ENCODE measurements around the gene IL23R. TPM values are rescaled to one million over a fixed set of nuclear protein-coding genes. Genes with fewer than 3 reads are reported as not detected.

The IL23R gene
- total RNA-seq, 1 donor from 2014 or later, result not detected

DNA sequence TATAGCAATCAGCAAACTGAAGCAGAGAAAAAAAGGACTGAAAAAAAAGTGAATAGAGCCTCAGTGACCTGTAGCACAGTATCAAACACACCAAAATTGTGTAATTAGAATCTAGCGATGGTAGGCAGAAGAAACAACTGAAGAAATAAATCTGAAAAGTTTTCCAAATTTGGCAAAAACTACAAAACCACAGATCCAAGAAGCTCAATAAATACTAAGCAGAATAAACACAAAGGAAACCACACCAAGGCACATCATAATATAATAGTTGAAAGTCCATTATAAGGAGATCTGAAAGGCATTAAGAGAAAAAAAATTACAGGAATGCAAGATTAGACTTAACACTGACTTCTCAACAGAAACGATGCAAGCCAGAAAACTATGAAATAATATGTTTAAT, 134.3 kb downstream of the IL23R start:
- DNase-seq (ENCODE audit: low read depth), result peak; percentile 37

DNA sequence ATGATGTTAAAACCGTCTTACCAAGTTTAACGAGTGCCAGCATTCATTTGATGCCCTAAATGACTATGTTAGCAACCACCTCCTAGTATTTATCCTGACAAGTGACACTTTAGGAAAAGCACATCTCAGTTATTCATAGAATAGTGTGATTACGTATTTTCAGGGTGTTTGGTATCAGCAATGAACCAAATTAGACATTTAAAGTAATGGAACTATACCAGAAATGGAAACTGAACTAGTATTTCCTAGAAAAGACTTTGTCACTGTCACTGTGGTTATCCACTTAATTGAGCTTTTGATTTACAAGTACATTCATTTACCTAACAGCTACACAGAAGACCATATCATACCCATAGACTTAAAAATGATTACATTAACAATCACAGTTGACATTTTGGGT, 137.8 kb downstream of the IL23R start:
- DNase-seq (ENCODE audit: low read depth), result no peak

DNA sequence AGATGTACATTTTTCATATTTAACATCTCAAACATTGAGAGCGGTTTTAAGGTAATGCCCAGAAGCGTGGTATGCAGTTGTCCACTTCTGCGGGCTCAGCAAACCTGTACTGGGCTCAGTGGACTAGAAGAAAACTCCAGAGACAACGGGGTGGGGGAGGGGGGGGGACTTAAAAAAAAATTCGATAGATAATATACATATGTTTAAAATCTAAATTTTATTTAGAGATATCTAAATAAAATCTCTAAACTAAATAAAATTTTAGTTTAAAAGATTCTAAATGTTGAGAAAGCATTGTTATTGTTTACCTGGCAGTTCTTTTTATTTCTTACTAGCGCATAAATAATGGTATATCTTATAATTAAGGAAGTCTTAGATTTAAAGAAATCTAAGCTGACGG, 140.3 kb downstream of the IL23R start:
- no peak for DNase-seq (ENCODE audit: low read depth)

DNA sequence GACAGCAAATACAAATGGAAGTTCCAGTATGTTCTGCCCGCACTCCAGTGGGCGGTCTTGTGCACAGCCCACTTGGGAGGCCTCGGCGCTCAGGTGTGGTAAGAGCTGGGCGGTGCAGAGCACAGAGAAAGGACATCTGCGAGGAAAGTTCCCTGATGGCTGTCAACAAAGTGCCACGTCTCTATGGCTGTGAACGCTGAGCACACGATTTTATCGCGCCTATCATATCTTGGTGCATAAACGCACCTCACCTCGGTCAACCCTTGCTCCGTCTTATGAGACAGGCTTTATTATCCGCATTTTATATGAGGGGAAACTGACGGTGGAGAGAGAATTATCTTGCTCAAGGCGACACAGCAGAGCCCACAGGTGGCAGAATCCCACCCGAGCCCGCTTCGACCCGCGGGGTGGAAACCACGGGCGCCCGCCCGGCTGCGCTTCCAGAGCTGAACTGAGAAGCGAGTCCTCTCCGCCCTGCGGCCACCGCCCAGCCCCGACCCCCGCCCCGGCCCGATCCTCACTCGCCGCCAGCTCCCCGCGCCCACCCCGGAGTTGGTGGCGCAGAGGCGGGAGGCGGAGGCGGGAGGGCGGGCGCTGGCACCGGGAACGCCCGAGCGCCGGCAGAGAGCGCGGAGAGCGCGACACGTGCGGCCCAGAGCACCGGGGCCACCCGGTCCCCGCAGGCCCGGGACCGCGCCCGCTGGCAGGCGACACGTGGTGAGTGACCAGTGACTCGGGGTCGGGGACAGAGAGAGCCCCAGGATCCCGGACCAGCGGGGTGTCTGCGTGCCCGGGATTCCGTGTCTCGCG, 141.2 kb downstream of the IL23R start, which contains the start of gene IL12RB2:
Gene IL12RB2, plus strand, starts transcription at position 623 of the 810 bp plus-strand sequence. CDS start 12,496 bp downstream, outside the sequence.
- no peak for DNase-seq (ENCODE audit: low read depth)

DNA sequence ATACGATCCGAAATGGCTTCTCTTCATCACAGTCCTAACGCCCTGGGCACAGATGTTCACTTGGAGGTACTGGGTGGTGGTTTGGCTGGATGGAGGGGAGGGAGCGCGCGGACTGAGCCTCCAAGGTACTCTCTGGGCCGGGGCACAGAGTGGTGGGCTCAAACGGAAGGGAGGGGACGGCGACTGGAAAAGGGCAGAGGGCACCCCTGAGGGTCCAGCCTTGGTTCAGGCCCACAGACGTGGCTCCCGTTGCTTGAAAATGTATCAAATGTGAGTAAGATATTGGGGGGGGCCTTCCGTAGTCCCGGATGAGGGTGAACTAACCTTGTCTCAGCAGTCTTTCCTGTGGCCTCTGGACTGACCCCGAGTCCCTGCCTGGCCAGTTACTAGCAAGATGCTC, 141.9 kb downstream of the IL23R start:
- DNase-seq (ENCODE audit: low read depth), result no peak

Other genes with a start within 250 kb of the IL23R start
- gene DNAI4, start 241.6 kb upstream of the IL23R start, total RNA-seq, result 14.1 and 42.3 TPM in 2 replicates
- gene MIER1, start 241.5 kb upstream of the IL23R start, total RNA-seq, result 39.9 and 49.7 TPM in 2 replicates
- gene SLC35D1, start 112.3 kb upstream of the IL23R start, total RNA-seq, result 10.1 and 18.3 TPM in 2 replicates
- gene C1orf141, start 31.5 kb upstream of the IL23R start, total RNA-seq, result not detected in 2 replicates
- 0.10 and 1.7 TPM in 2 replicates for gene IL12RB2, start 141.4 kb downstream of the IL23R start, total RNA-seq